Measurements from ENCODE around the gene DTWD2.

Gene DTWD2

GRCh38 chr5:118844351-118844750 is 144.0 kb downstream of the DTWD2 start:
- no peaks in the 10 kb centered on the region for H3K27me3 ChIP-seq (ENCODE audit: control insufficient read depth in 2 of 2, insufficient read depth in 2 of 2, low read length in 2 of 2)
- no peaks in the 10 kb centered on the region for H3K9me3 ChIP-seq (ENCODE audit: control insufficient read depth in 2 of 2, low read length in 2 of 2)
- no peak overlapping the region for H3K9ac ChIP-seq (ENCODE audit: low read depth in 1 of 2, low read length in 2 of 2)
- H3K27ac ChIP-seq (ENCODE audit: low read depth in 2 of 2, low read length in 2 of 2) = no peak overlapping the region
- H3K4me1 ChIP-seq (ENCODE audit: control insufficient read depth in 2 of 2, insufficient read depth in 2 of 2, low read length in 2 of 2) = no peaks in the 10 kb centered on the region
- no peaks in the 10 kb centered on the region for H3K36me3 ChIP-seq (ENCODE audit: control insufficient read depth in 2 of 2, insufficient read depth in 2 of 2, low read length in 2 of 2)
- H3K4me3 ChIP-seq (ENCODE audit: low read length in 2 of 2) = no peak overlapping the region

- Histone ChIP-seq H3K27ac (ENCODE audit: low read depth in 2 of 2, low read length in 2 of 2) (no peak overlapping the region), H3K36me3 (ENCODE audit: control insufficient read depth in 2 of 2, insufficient read depth in 2 of 2, low read length in 2 of 2) (no peaks in the 10 kb centered on the region), H3K9me3 (ENCODE audit: control insufficient read depth in 2 of 2, low read length in 2 of 2) (no peaks in the 10 kb centered on the region), H3K9ac (ENCODE audit: low read depth in 1 of 2, low read length in 2 of 2) (no peak overlapping the region), H3K27me3 (ENCODE audit: control insufficient read depth in 2 of 2, insufficient read depth in 2 of 2, low read length in 2 of 2) (no peaks in the 10 kb centered on the region), H3K4me1 (ENCODE audit: control insufficient read depth in 2 of 2, insufficient read depth in 2 of 2, low read length in 2 of 2) (no peaks in the 10 kb centered on the region), H3K4me3 (ENCODE audit: low read length in 2 of 2) (no peak overlapping the region)
Measured at GRCh38 chr5:118834710-118835109, 153.6 kb downstream of the DTWD2 start.

DNA sequence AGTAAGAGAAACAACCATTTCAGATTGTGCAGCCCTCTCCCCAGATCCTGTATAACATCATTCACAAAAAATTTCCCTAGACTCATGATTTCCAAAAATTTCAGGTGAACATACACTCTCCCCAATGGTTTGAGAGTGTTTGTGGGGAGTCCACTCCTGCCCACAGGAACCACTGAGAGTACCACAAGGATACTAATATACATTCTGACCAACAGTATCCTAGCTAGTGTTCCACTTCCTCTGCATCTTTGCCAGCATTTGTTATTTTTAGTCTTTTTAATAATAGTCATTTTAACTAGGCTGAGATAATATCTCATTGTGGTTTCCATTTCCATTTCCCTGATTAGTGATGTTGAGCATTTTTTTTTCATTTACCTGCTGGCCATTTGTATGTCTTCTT is 155.4 kb downstream of the DTWD2 start:
- Histone ChIP-seq H3K27me3 (ENCODE audit: control insufficient read depth in 2 of 2, insufficient read depth in 2 of 2, low read length in 2 of 2) (no peaks in the 10 kb centered on the region), H3K36me3 (ENCODE audit: control insufficient read depth in 2 of 2, insufficient read depth in 2 of 2, low read length in 2 of 2) (no peaks in the 10 kb centered on the region)

GRCh38 chr5:118825226-118825625 is 163.1 kb downstream of the DTWD2 start:
- no peaks in the 10 kb centered on the region for H3K36me3 ChIP-seq (ENCODE audit: control insufficient read depth in 2 of 2, insufficient read depth in 2 of 2, low read length in 2 of 2)
- H3K9me3 ChIP-seq (ENCODE audit: control insufficient read depth in 2 of 2, low read length in 2 of 2) = no peaks in the 10 kb centered on the region
- H3K27me3 ChIP-seq (ENCODE audit: control insufficient read depth in 2 of 2, insufficient read depth in 2 of 2, low read length in 2 of 2) = no peaks in the 10 kb centered on the region
- no peak overlapping the region for H3K9ac ChIP-seq (ENCODE audit: low read depth in 1 of 2, low read length in 2 of 2)
- H3K27ac ChIP-seq (ENCODE audit: low read depth in 2 of 2, low read length in 2 of 2) = no peak overlapping the region
- H3K4me3 ChIP-seq (ENCODE audit: low read length in 2 of 2) = no peak overlapping the region
- no peaks in the 10 kb centered on the region for H3K4me1 ChIP-seq (ENCODE audit: control insufficient read depth in 2 of 2, insufficient read depth in 2 of 2, low read length in 2 of 2)

More for the DNA sequence above, 155.4 kb downstream of the DTWD2 start:
- no peaks in the 10 kb centered on the region for H3K4me1 ChIP-seq (ENCODE audit: control insufficient read depth in 2 of 2, insufficient read depth in 2 of 2, low read length in 2 of 2)
- no peak overlapping the region for H3K27ac ChIP-seq (ENCODE audit: low read depth in 2 of 2, low read length in 2 of 2)
- no peak overlapping the region for H3K9ac ChIP-seq (ENCODE audit: low read depth in 1 of 2, low read length in 2 of 2)
- H3K4me3 ChIP-seq (ENCODE audit: low read length in 2 of 2) = no peak overlapping the region
- no peaks in the 10 kb centered on the region for H3K9me3 ChIP-seq (ENCODE audit: control insufficient read depth in 2 of 2, low read length in 2 of 2)

- no peak overlapping the region for H3K27ac ChIP-seq (ENCODE audit: low read depth in 2 of 2, low read length in 2 of 2)
- no peaks in the 10 kb centered on the region for H3K4me1 ChIP-seq (ENCODE audit: control insufficient read depth in 2 of 2, insufficient read depth in 2 of 2, low read length in 2 of 2)
- H3K36me3 ChIP-seq (ENCODE audit: control insufficient read depth in 2 of 2, insufficient read depth in 2 of 2, low read length in 2 of 2) = no peaks in the 10 kb centered on the region
- H3K4me3 ChIP-seq (ENCODE audit: low read length in 2 of 2) = no peak overlapping the region
- H3K27me3 ChIP-seq (ENCODE audit: control insufficient read depth in 2 of 2, insufficient read depth in 2 of 2, low read length in 2 of 2) = no peaks in the 10 kb centered on the region
- H3K9ac ChIP-seq (ENCODE audit: low read depth in 1 of 2, low read length in 2 of 2) = no peak overlapping the region
- H3K9me3 ChIP-seq (ENCODE audit: control insufficient read depth in 2 of 2, low read length in 2 of 2) = no peaks in the 10 kb centered on the region
Measured at GRCh38 chr5:118818604-118819003, 169.7 kb downstream of the DTWD2 start.

GRCh38 chr5:118808441-118808840 is 179.9 kb downstream of the DTWD2 start:
- no peak overlapping the region for H3K27ac ChIP-seq (ENCODE audit: low read depth in 2 of 2, low read length in 2 of 2)
- H3K9me3 ChIP-seq (ENCODE audit: control insufficient read depth in 2 of 2, low read length in 2 of 2) = no peaks in the 10 kb centered on the region
- H3K4me1 ChIP-seq (ENCODE audit: control insufficient read depth in 2 of 2, insufficient read depth in 2 of 2, low read length in 2 of 2) = no peaks in the 10 kb centered on the region
- no peak overlapping the region for H3K4me3 ChIP-seq (ENCODE audit: low read length in 2 of 2)
- no peaks in the 10 kb centered on the region for H3K36me3 ChIP-seq (ENCODE audit: control insufficient read depth in 2 of 2, insufficient read depth in 2 of 2, low read length in 2 of 2)
- no peaks in the 10 kb centered on the region for H3K27me3 ChIP-seq (ENCODE audit: control insufficient read depth in 2 of 2, insufficient read depth in 2 of 2, low read length in 2 of 2)
- no peak overlapping the region for H3K9ac ChIP-seq (ENCODE audit: low read depth in 1 of 2, low read length in 2 of 2)

DNA sequence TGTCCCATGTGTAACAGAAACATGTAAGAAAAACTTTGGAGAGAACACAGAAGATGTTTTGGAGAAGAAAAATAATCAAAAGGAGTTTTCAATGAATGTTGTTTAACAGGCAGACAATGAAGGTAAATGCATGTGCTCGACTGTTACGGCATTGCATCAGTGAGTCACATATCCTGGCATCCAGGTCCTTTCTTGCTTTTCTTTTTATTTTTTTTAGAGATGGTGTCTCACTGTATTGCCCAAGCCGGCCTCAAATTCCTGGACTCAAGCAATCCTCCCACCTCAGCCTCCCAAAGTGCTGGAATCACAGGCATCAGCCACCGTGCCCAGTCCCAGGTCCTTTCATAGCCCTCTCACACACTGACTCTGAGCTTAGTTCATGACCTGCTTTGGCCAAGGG is 181.8 kb downstream of the DTWD2 start:
- Histone ChIP-seq H3K4me1 (ENCODE audit: control insufficient read depth in 2 of 2, insufficient read depth in 2 of 2, low read length in 2 of 2) (no peaks in the 10 kb centered on the region), H3K36me3 (ENCODE audit: control insufficient read depth in 2 of 2, insufficient read depth in 2 of 2, low read length in 2 of 2) (no peaks in the 10 kb centered on the region), H3K9ac (ENCODE audit: low read depth in 1 of 2, low read length in 2 of 2) (no peak overlapping the region), H3K27me3 (ENCODE audit: control insufficient read depth in 2 of 2, insufficient read depth in 2 of 2, low read length in 2 of 2) (no peaks in the 10 kb centered on the region), H3K9me3 (ENCODE audit: control insufficient read depth in 2 of 2, low read length in 2 of 2) (no peaks in the 10 kb centered on the region), H3K27ac (ENCODE audit: low read depth in 2 of 2, low read length in 2 of 2) (no peak overlapping the region), H3K4me3 (ENCODE audit: low read length in 2 of 2) (no peak overlapping the region)

GRCh38 chr5:118802335-118802734 is 186.0 kb downstream of the DTWD2 start:
- no peak overlapping the region for H3K9ac ChIP-seq (ENCODE audit: low read depth in 1 of 2, low read length in 2 of 2)
- no peak overlapping the region for H3K4me3 ChIP-seq (ENCODE audit: low read length in 2 of 2)
- H3K9me3 ChIP-seq (ENCODE audit: control insufficient read depth in 2 of 2, low read length in 2 of 2) = no peaks in the 10 kb centered on the region
- no peaks in the 10 kb centered on the region for H3K27me3 ChIP-seq (ENCODE audit: control insufficient read depth in 2 of 2, insufficient read depth in 2 of 2, low read length in 2 of 2)
- no peaks in the 10 kb centered on the region for H3K4me1 ChIP-seq (ENCODE audit: control insufficient read depth in 2 of 2, insufficient read depth in 2 of 2, low read length in 2 of 2)
- H3K27ac ChIP-seq (ENCODE audit: low read depth in 2 of 2, low read length in 2 of 2) = no peak overlapping the region
- H3K36me3 ChIP-seq (ENCODE audit: control insufficient read depth in 2 of 2, insufficient read depth in 2 of 2, low read length in 2 of 2) = no peaks in the 10 kb centered on the region

DNA sequence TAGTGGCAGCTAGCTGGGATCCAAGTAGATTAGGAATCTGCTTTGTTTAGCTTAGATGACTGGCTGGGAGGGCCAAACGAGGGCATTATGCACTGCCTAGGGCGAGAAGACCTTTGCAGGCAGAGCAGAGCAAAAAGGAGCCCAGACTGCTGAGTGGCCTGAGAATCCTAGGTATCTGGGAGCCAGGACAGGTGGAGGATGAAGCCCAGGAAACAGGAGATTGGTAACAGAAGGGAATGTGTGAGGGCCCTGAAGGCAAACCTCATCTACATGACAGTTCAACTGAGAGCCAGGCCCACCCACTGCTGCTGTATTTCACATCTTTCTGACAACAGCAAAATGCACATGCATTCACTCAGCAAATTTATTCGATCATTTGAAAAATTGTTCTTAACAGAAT is 192.3 kb downstream of the DTWD2 start:
- Histone ChIP-seq H3K9ac (ENCODE audit: low read depth in 1 of 2, low read length in 2 of 2) (no peak overlapping the region), H3K36me3 (ENCODE audit: control insufficient read depth in 2 of 2, insufficient read depth in 2 of 2, low read length in 2 of 2) (no peaks in the 10 kb centered on the region)

GRCh38 chr5:118794281-118794680 is 194.1 kb downstream of the DTWD2 start:
- Histone ChIP-seq H3K36me3 (ENCODE audit: control insufficient read depth in 2 of 2, insufficient read depth in 2 of 2, low read length in 2 of 2) (no peaks in the 10 kb centered on the region), H3K27me3 (ENCODE audit: control insufficient read depth in 2 of 2, insufficient read depth in 2 of 2, low read length in 2 of 2) (no peaks in the 10 kb centered on the region), H3K9me3 (ENCODE audit: control insufficient read depth in 2 of 2, low read length in 2 of 2) (no peaks in the 10 kb centered on the region), H3K4me1 (ENCODE audit: control insufficient read depth in 2 of 2, insufficient read depth in 2 of 2, low read length in 2 of 2) (no peaks in the 10 kb centered on the region), H3K9ac (ENCODE audit: low read depth in 1 of 2, low read length in 2 of 2) (no peak overlapping the region), H3K27ac (ENCODE audit: low read depth in 2 of 2, low read length in 2 of 2) (no peak overlapping the region), H3K4me3 (ENCODE audit: low read length in 2 of 2) (no peak overlapping the region)

More for the DNA sequence above, 192.3 kb downstream of the DTWD2 start:
- Histone ChIP-seq H3K9me3 (ENCODE audit: control insufficient read depth in 2 of 2, low read length in 2 of 2) (no peaks in the 10 kb centered on the region), H3K4me3 (ENCODE audit: low read length in 2 of 2) (no peak overlapping the region), H3K4me1 (ENCODE audit: control insufficient read depth in 2 of 2, insufficient read depth in 2 of 2, low read length in 2 of 2) (no peaks in the 10 kb centered on the region), H3K27ac (ENCODE audit: low read depth in 2 of 2, low read length in 2 of 2) (no peak overlapping the region), H3K27me3 (ENCODE audit: control insufficient read depth in 2 of 2, insufficient read depth in 2 of 2, low read length in 2 of 2) (no peaks in the 10 kb centered on the region)

- no peaks in the 10 kb centered on the region for H3K36me3 ChIP-seq (ENCODE audit: control insufficient read depth in 2 of 2, insufficient read depth in 2 of 2, low read length in 2 of 2)
- H3K9ac ChIP-seq (ENCODE audit: low read depth in 1 of 2, low read length in 2 of 2) = no peak overlapping the region
- no peak overlapping the region for H3K27ac ChIP-seq (ENCODE audit: low read depth in 2 of 2, low read length in 2 of 2)
- no peaks in the 10 kb centered on the region for H3K27me3 ChIP-seq (ENCODE audit: control insufficient read depth in 2 of 2, insufficient read depth in 2 of 2, low read length in 2 of 2)
- no peaks in the 10 kb centered on the region for H3K4me1 ChIP-seq (ENCODE audit: control insufficient read depth in 2 of 2, insufficient read depth in 2 of 2, low read length in 2 of 2)
- H3K9me3 ChIP-seq (ENCODE audit: control insufficient read depth in 2 of 2, low read length in 2 of 2) = no peaks in the 10 kb centered on the region
- H3K4me3 ChIP-seq (ENCODE audit: low read length in 2 of 2) = no peak overlapping the region
Measured at GRCh38 chr5:118793652-118794051, 194.7 kb downstream of the DTWD2 start.
